Raji (cell line): ENCODE results near the gene ZNF823.

Experiments
- POLR2A ChIP-seq: IDR thresholded peaks from 2 replicates; pipeline ENCODE4 v1.6.1; 2011; ENCODE audit warnings: low read depth, low read length, control low read depth; ENCODE audit not compliant: insufficient read depth

Gene ZNF823

DNA sequence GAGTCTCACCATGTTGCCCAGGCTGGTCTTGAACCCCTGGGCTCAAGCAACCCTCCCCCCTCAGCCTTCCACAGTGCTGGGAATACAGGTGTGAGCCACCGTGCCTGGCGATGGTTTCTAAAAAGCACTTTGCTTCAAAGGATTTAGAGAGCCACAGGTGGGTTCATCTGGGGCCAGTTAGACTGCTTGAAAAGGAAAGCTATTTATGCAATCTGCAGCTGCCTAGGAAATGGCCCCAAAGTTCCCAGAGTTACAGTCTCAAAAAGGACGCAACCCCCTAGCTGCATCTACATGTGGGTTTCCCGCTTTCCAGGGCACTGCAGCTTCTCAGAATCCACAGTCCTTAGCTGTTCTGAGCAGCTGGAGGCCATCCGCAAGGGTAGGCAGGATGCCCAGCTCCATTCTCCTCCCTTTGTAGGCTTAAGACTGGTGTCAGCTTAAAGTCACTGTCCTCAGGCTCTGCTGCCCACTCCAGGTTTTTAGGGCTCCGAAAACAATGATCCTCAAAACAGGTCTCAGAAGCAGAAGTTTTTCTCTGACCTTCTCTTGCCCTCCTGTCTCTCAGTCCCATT is 41.4 kb downstream of the ZNF823 start:
- no peak for TF ChIP-seq POLR2A

GRCh38 chr19:11694533-11695439 is 44.0 kb downstream of the ZNF823 start:
- TF ChIP-seq POLR2A, result peak; percentile 74

- no peak for TF ChIP-seq POLR2A
Measured at GRCh38 chr19:11693505-11694499, 44.9 kb downstream of the ZNF823 start.

DNA sequence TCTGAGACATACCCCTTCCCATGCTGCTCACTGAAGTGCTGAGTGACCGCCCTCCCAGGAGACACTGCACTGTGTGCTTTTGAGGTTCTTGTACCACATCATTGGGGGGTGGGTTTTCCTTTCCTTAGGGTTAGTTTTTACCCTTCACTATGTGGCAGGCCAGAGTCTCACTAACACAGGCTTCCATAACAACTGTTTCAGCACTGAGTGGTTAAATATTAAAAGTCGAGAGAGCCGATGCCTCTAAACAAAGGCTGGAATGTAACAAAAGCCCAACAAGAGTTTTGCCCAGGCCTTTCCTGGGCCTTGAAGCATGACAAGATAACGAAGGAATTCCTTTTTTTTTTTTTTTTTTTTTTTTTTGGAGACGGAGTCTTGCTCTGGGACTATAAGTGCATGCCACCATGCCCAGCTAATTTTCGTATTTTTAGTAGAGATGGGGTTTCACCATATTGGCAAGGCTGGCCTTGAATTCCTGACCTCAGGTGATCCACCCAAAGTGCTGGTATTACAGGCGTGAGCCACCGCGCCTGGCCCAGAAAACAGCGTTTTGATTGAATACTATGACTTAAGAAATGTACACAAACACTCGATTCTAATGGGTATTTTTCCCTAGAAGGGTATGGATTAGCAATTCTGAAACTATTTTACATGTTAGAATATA is 46.5 kb downstream of the ZNF823 start:
- no peak for TF ChIP-seq POLR2A

- no peak for TF ChIP-seq POLR2A
Measured at GRCh38 chr19:11685676-11686650, 52.8 kb downstream of the ZNF823 start.

DNA sequence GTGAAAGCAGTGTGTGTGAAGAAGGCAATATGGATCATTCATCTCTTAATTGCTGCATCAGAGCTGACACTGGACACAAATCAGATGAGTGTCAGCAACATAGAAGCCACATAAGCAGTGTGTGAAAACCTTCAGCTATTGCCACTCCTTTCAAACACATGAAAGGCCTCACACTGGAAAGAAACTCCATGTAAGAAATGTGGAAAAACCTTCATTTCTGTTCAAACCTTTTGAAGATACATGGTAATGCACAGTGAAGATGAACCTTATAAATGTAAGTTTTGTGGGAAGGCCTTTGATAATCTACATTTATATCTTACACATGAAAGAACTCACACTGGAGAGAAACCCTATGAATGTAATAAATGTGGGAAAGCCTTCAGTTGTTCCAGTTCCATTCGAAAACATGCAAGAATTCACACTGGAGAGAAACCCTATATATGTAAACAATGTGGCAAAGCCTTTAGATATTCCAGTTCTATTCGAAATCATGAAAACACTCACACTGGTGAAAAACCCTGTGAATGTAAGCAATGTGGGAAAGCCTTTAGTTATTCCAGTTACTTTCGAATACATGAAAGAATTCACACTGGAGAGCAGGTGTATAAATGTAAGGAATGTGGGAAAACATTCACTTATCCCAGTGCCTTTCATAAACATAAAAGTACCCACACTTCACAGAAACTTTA is 53.6 kb downstream of the ZNF823 start:
- no peak for TF ChIP-seq POLR2A

DNA sequence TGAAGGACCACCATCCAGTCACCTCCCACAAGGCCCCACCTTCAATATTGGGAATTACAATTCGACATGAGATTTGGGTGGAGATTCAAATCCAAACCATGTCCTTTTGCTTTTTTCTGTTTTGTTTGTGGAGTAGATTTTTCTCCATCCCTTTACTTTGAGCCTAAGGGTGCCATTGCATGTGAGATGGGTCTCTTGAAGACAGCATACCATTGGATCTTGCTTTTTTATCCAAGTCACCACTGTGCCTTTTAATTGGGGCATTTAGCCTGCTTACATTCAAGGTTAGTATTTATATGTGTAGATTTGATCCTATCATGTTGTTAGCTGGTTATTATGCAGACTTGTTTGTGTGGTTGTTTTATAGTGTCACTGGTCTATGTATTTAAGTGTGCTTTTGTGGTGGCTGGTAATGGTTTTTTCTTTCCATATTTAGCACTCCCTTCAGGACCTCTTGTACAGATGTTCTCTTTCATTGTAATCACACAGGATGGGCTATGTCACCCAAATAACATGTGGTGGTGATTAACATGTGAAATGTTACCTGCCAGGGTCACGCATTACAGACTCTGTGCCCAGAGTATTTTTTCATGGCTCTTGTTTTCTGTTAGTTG is 58.0 kb downstream of the ZNF823 start:
- no peak for TF ChIP-seq POLR2A

- no peak for TF ChIP-seq POLR2A
Measured at GRCh38 chr19:11678504-11678903, 60.2 kb downstream of the ZNF823 start.

- no peak for TF ChIP-seq POLR2A
Measured at GRCh38 chr19:11675569-11675968, 63.2 kb downstream of the ZNF823 start.

GRCh38 chr19:11674067-11674492 is 64.7 kb downstream of the ZNF823 start:
- no peak for TF ChIP-seq POLR2A

GRCh38 chr19:11673608-11674041 is 65.1 kb downstream of the ZNF823 start:
- no peak for TF ChIP-seq POLR2A
